ENCODE results near the gene NDFIP2. TPM values are rescaled to one million over a fixed set of nuclear protein-coding genes. Genes with fewer than 3 reads are reported as not detected.

The NDFIP2 gene
- total RNA-seq, 1 experiment from 2014 or later: 48.4 TPM

DNA sequence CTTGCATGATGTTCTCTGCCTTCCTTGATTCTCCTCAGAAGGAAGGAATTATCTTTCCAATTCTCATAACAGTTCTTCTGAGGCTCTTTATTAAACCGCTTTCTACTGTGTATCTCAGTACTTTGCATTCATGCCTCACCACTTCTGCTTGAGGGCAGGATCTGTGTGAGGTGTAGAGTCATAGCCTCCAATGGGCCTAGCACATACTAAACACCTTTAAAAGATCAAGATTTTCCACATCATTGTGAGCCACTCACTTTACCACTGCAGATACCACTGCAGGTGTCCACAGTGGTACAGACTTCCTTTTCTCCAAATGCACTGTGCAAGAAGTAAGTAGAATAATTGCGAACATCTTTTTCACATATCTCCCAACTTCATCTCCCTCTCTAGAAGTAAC is 76.7 kb downstream of the NDFIP2 start:
- peaks cover 26% of the 10 kb centered on the region for H3K36me3 ChIP-seq (ENCODE audit: low read depth)
- intact Hi-C loops (cut with micrococcal nuclease; ENCODE audit: unreplicated experiment): no loop called here

DNA sequence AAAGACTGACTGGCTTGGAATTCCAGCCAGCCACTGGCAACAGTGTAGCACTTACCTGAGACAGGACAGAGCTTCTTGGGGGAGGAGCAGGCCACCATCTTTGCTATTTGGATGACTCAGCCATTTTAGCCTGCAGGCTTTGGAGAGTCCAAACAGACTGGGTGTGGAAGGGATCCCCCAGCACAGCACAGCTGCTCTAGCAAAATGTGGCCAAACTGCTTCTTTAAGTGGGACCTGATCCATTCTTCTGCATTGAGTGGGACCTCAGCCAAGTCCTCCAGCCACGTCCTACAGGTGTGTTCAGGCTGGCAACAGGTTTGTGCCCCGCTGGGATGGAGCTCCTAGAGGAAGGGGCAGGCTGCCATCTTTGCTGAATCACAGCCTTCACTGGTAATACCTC is 80.0 kb downstream of the NDFIP2 start:
- Histone ChIP-seq H3K4me2 (no peak overlapping the region), H3K36me3 (ENCODE audit: low read depth) (peaks cover 23% of the 10 kb centered on the region), H4K20me1 (ENCODE audit: insufficient read depth) (no peaks in the 10 kb centered on the region), H3K27ac (no peak overlapping the region), H3K4me3 (no peak overlapping the region), H3K9me3 (ENCODE audit: insufficient read depth, low read depth) (peaks cover 52% of the 10 kb centered on the region), H3K27me3 (ENCODE audit: insufficient read depth, low read depth) (no peaks in the 10 kb centered on the region), H2AFZ (no peak overlapping the region), H3K9me2 (ENCODE audit: insufficient read depth) (no peaks in the 10 kb centered on the region), H3K79me2 (ENCODE audit: low read depth) (no peaks in the 10 kb centered on the region), H3K4me1 (replicated peaks; ENCODE audit: insufficient read depth) (no peaks in the 10 kb centered on the region), H3F3A (ENCODE audit: insufficient read depth, low read depth) (no peaks in the 10 kb centered on the region)
- CTCF ChIA-PET: no interaction called here
- intact Hi-C loops (cut with micrococcal nuclease; ENCODE audit: unreplicated experiment): no loop called here
- no TSS peak for BruUV-seq (replicated peaks)
- peak in 1 of 2 experiments; percentile 2 for DNase-seq
- TF ChIP-seq, protein P1, sequence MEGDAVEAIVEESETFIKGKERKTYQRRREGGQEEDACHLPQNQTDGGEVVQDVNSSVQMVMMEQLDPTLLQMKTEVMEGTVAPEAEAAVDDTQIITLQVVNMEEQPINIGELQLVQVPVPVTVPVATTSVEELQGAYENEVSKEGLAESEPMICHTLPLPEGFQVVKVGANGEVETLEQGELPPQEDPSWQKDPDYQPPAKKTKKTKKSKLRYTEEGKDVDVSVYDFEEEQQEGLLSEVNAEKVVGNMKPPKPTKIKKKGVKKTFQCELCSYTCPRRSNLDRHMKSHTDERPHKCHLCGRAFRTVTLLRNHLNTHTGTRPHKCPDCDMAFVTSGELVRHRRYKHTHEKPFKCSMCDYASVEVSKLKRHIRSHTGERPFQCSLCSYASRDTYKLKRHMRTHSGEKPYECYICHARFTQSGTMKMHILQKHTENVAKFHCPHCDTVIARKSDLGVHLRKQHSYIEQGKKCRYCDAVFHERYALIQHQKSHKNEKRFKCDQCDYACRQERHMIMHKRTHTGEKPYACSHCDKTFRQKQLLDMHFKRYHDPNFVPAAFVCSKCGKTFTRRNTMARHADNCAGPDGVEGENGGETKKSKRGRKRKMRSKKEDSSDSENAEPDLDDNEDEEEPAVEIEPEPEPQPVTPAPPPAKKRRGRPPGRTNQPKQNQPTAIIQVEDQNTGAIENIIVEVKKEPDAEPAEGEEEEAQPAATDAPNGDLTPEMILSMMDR (conservative IDR thresholded peaks at IDR 0.05): no peak
- TF ChIP-seq EZH2 (IDR thresholded peaks at IDR 0.05; ENCODE audit: low read depth): no peak
- POLR2A ChIA-PET (ENCODE audit: unreplicated experiment): no interaction called here

More for the DNA sequence above, 76.7 kb downstream of the NDFIP2 start:
- Histone ChIP-seq H3K79me2 (ENCODE audit: low read depth) (no peaks in the 10 kb centered on the region), H2AFZ (no peak overlapping the region), H3K27me3 (ENCODE audit: insufficient read depth, low read depth) (no peaks in the 10 kb centered on the region), H3K4me1 (replicated peaks; ENCODE audit: insufficient read depth) (no peaks in the 10 kb centered on the region), H3K9me2 (ENCODE audit: insufficient read depth) (no peaks in the 10 kb centered on the region), H3F3A (ENCODE audit: insufficient read depth, low read depth) (no peaks in the 10 kb centered on the region), H4K20me1 (ENCODE audit: insufficient read depth) (no peaks in the 10 kb centered on the region), H3K9me3 (ENCODE audit: insufficient read depth, low read depth) (peaks cover 35% of the 10 kb centered on the region), H3K4me2 (no peak overlapping the region), H3K4me3 (no peak overlapping the region), H3K27ac (no peak overlapping the region)
- BruUV-seq (replicated peaks): no TSS peak
- ChIA-PET POLR2A (ENCODE audit: unreplicated experiment) (no interaction called here), CTCF (no interaction called here)
- no peak for DNase-seq
- TF ChIP-seq, protein P1 (conservative IDR thresholded peaks at IDR 0.05): no peak
- TF ChIP-seq EZH2 (IDR thresholded peaks at IDR 0.05; ENCODE audit: low read depth): no peak

DNA sequence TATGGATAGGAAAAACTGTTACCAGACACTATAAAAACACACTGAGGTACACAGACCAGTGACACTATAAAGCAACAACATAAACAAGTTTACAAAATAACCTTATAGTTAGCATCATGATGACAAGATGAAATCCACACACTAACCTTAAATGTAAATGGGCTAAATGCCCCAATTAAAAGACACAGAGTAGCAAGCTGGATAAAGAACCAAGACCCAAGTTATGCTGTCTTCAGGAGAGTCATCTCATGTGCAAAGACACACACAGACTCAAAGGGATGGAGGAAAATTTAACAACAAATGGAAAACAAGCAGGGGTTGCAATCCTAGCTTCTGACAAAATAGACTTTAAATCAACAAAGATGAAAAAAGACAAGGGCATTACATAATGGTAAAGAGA is 81.6 kb downstream of the NDFIP2 start:
- no TSS peak for BruUV-seq (replicated peaks)
- intact Hi-C loops (cut with micrococcal nuclease; ENCODE audit: unreplicated experiment): no loop called here
- no peaks in the 10 kb centered on the region for H3F3A ChIP-seq (ENCODE audit: insufficient read depth, low read depth)
- peaks cover 52% of the 10 kb centered on the region for H3K9me3 ChIP-seq (ENCODE audit: insufficient read depth, low read depth)
- no peak overlapping the region for H2AFZ ChIP-seq
- H3K36me3 ChIP-seq (ENCODE audit: low read depth): peaks cover 23% of the 10 kb centered on the region
- DNase-seq: no peak
- H3K4me3 ChIP-seq: no peak overlapping the region
- POLR2A ChIA-PET (ENCODE audit: unreplicated experiment): no interaction called here
- TF ChIP-seq, protein P1 (conservative IDR thresholded peaks at IDR 0.05): no peak
- TF ChIP-seq EZH2 (IDR thresholded peaks at IDR 0.05; ENCODE audit: low read depth): no peak
- no peaks in the 10 kb centered on the region for H3K4me1 ChIP-seq (replicated peaks; ENCODE audit: insufficient read depth)
- no peaks in the 10 kb centered on the region for H4K20me1 ChIP-seq (ENCODE audit: insufficient read depth)
- H3K4me2 ChIP-seq: no peak overlapping the region
- H3K9me2 ChIP-seq (ENCODE audit: insufficient read depth): no peaks in the 10 kb centered on the region
- H3K79me2 ChIP-seq (ENCODE audit: low read depth): no peaks in the 10 kb centered on the region
- no peaks in the 10 kb centered on the region for H3K27me3 ChIP-seq (ENCODE audit: insufficient read depth, low read depth)
- CTCF ChIA-PET: no interaction called here
- H3K27ac ChIP-seq: no peak overlapping the region
